Upper lobe of right lung (tissue), 1 donor: Measurements from ENCODE around the gene CCBE1. TPM values are rescaled to one million over a fixed set of nuclear protein-coding genes. Genes with fewer than 3 reads are reported as not detected.

ENCODE experiments used
- ATAC-seq: fragments of 200-7000 bp; cut with Tn5 transposase; one replicate; pipeline ENCODE4 v1.9.1; 2020; ENCODE audit warnings: mild to moderate bottlenecking, moderate library complexity
- DNase-seq: peaks from one replicate; pipeline ENCODE4 v3.0.0-alpha.2; 2020
- H3K27ac ChIP-seq: fragments of 200-600 bp; one replicate; pipeline ENCODE4 v1.8.0; 2022
- H3K27me3 ChIP-seq: fragments of 200-600 bp; one replicate; pipeline ENCODE4 v1.8.0; 2022; ENCODE audit warnings: mild to moderate bottlenecking
- H3K36me3 ChIP-seq: fragments of 200-600 bp; one replicate; pipeline ENCODE4 v1.8.0; 2022
- H3K4me1 ChIP-seq: fragments of 200-600 bp; one replicate; pipeline ENCODE4 v1.8.0; 2022
- H3K4me3 ChIP-seq: fragments of 200-600 bp; one replicate; pipeline ENCODE4 v1.8.0; 2022; ENCODE audit warnings: mild to moderate bottlenecking
- H3K9me3 ChIP-seq: fragments of 200-600 bp; one replicate; pipeline ENCODE4 v1.8.0; 2022
- CTCF ChIP-seq: fragments of 200-600 bp; IDR thresholded peaks from one replicate; pipeline ENCODE4 v1.8.0; 2022; ENCODE audit warnings: antibody characterized with exemption
- intact Hi-C: fragments of 100-400 bp; cut with DNase I; formaldehyde crosslinking; loops from one replicate; pipeline ENCODE4 v1.11.0; 2022
- total RNA-seq: library from RNA; stranded (reverse); fragmentation: NEBNext Ultra II Directional; extraction: Animal tissue kit (Norgen Biotek cat#: 25700); gene quantifications from one replicate; pipeline ENCODE4 v1.2.1, GENCODE V29; 2021
- donor health status: DM: no; HTN: yes; CAD: no; lungs with severe emphysema.

Gene CCBE1
- total RNA-seq, 1 donor from 2014 or later, result 27.8 TPM

GRCh38 chr18:59566533-59566971 lies 130.7 kb downstream of the CCBE1 start:
- H3K4me3 ChIP-seq, result no peak overlapping the region
- H3K36me3 ChIP-seq, result no peaks in the 10 kb centered on the region
- H3K27ac ChIP-seq, result no peak overlapping the region
- DNase-seq, result no peak
- no peak for TF ChIP-seq CTCF
- H3K9me3 ChIP-seq, result no peaks in the 10 kb centered on the region
- intact Hi-C loops, result no loop called here
- peak; percentile 12 for ATAC-seq
- H3K27me3 ChIP-seq, result peaks cover 3% of the 10 kb centered on the region
- peaks cover 6% of the 10 kb centered on the region for H3K4me1 ChIP-seq

GRCh38 chr18:59565957-59566356 lies 131.3 kb downstream of the CCBE1 start:
- peaks cover 3% of the 10 kb centered on the region for H3K27me3 ChIP-seq
- H3K9me3 ChIP-seq, result no peaks in the 10 kb centered on the region
- H3K4me3 ChIP-seq, result no peak overlapping the region
- ATAC-seq (no peak), DNase-seq (no peak)
- H3K4me1 ChIP-seq, result peaks cover 6% of the 10 kb centered on the region
- H3K27ac ChIP-seq, result no peak overlapping the region
- TF ChIP-seq CTCF, result no peak
- intact Hi-C loops, result no loop called here
- H3K36me3 ChIP-seq, result no peaks in the 10 kb centered on the region

DNA sequence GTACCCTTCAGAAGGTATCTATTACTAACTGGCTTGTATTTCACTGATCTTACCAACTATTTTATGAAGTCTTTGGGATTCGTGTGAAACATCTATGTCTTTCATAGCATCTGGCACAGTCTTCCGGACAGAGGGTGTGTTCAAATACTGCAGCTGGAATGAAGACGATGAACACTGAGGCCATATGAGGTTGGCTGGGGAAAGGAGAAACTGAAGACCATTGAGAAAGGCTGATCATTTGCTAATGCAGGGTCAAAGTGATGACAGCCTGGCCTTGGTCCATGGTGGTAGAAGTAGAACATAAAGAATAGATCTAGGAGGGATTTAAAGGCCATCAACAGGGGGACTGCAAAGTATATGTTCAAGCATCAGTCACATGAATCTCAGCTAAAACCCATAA lies 132.7 kb downstream of the CCBE1 start:
- intact Hi-C loops, result no loop called here
- no peak for DNase-seq
- peak overlapping the region; percentile 51 for H3K27ac ChIP-seq

GRCh38 chr18:59563176-59563785 lies 133.9 kb downstream of the CCBE1 start:
- intact Hi-C loops, result no loop called here
- peaks cover 6% of the 10 kb centered on the region for H3K4me1 ChIP-seq
- H3K36me3 ChIP-seq, result no peaks in the 10 kb centered on the region
- no peaks in the 10 kb centered on the region for H3K9me3 ChIP-seq
- H3K4me3 ChIP-seq, result no peak overlapping the region
- H3K27me3 ChIP-seq, result no peaks in the 10 kb centered on the region
- ATAC-seq (no peak), DNase-seq (no peak)
- TF ChIP-seq CTCF, result no peak
- no peak overlapping the region for H3K27ac ChIP-seq

More for the DNA sequence above, 132.7 kb downstream of the CCBE1 start:
- Histone ChIP-seq H3K36me3 (no peaks in the 10 kb centered on the region), H3K4me3 (no peak overlapping the region), H3K9me3 (no peaks in the 10 kb centered on the region), H3K4me1 (peaks cover 6% of the 10 kb centered on the region), H3K27me3 (no peaks in the 10 kb centered on the region)
- ATAC-seq, result no peak
- TF ChIP-seq CTCF, result no peak

DNA sequence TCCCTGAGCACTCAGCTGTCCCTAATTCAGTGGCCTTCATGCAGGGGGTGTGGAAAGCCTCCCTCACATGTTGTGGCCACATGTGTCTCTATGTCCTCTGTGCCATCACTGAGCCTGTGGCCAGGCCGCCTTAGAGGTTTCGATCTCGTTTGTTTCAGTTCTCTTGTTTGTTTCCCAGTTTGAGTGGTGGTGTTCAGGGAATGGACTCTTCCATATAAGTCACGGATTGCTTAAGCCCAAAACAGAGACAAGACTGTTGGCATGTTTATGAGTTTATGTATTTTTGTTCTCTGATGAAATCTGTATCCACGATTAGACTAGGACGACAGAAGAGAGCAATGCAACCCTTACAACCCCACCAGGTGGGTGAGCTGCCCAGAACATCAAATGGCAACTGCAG lies 134.5 kb downstream of the CCBE1 start:
- no peak for DNase-seq
- Histone ChIP-seq H3K27ac (no peak overlapping the region), H3K9me3 (no peaks in the 10 kb centered on the region), H3K4me1 (peaks cover 6% of the 10 kb centered on the region), H3K36me3 (no peaks in the 10 kb centered on the region), H3K4me3 (no peak overlapping the region), H3K27me3 (no peaks in the 10 kb centered on the region)
- intact Hi-C loops, result no loop called here
- ATAC-seq, result no peak
- TF ChIP-seq CTCF, result no peak

- no peak for DNase-seq
- intact Hi-C loops, result no loop called here
These were observed 135.6 kb downstream of the CCBE1 start for GRCh38 chr18:59561612-59562011.

More at GRCh38 chr18:59561612-59562011, 135.6 kb downstream of the CCBE1 start:
- H3K4me3 ChIP-seq, result no peak overlapping the region
- no peak overlapping the region for H3K27ac ChIP-seq
- peaks cover 6% of the 10 kb centered on the region for H3K4me1 ChIP-seq
- no peak for ATAC-seq
- no peaks in the 10 kb centered on the region for H3K36me3 ChIP-seq
- TF ChIP-seq CTCF, result no peak
- H3K27me3 ChIP-seq, result no peaks in the 10 kb centered on the region
- no peaks in the 10 kb centered on the region for H3K9me3 ChIP-seq
